Calu3 (cell line): ENCODE data around the gene TMEM203. TPM values are rescaled to one million over a fixed set of nuclear protein-coding genes. Genes with fewer than 3 reads are reported as not detected.

Experiments
- BruUV-seq: library from RNA; stranded (reverse); fragments of 400-500 nt; replicated peaks from 2 replicates; lab custom pipeline; 2021; lab: Mats Ljungman, UMichigan
- CTCF ChIA-PET: fragments of 300-600 bp; sonication (Branson Sonifier 250); formaldehyde crosslinking; loops from one replicate; lab custom pipeline; 2022; ENCODE audit warnings: antibody characterized with exemption; lab: Charles Lee
- DNase-seq: peaks from one replicate; pipeline ENCODE4 v3.0.0; 2022
- H3K27ac Mint-ChIP-seq: one replicate; pipeline ENCODE4 v1.8.0; 2022; ENCODE audit warnings: mixed read lengths; ENCODE audit not compliant: unreplicated experiment
- H3K27me3 Mint-ChIP-seq: one replicate; pipeline ENCODE4 v1.8.0; 2022; ENCODE audit warnings: mixed read lengths; ENCODE audit not compliant: unreplicated experiment
- H3K36me3 Mint-ChIP-seq: one replicate; pipeline ENCODE4 v1.8.0; 2022; ENCODE audit warnings: mild to moderate bottlenecking, moderate library complexity, mixed read lengths; ENCODE audit not compliant: insufficient read depth, unreplicated experiment
- H3K4me1 Mint-ChIP-seq: one replicate; pipeline ENCODE4 v1.8.0; 2022; ENCODE audit warnings: mild to moderate bottlenecking, low read depth, mixed read lengths; ENCODE audit not compliant: unreplicated experiment
- H3K4me3 Mint-ChIP-seq: one replicate; pipeline ENCODE4 v1.8.0; 2022; ENCODE audit warnings: mild to moderate bottlenecking, low read depth, moderate library complexity, mixed read lengths; ENCODE audit not compliant: unreplicated experiment
- H3K9me3 Mint-ChIP-seq: one replicate; pipeline ENCODE4 v1.8.0; 2022; ENCODE audit warnings: low read depth, mixed read lengths; ENCODE audit not compliant: unreplicated experiment
- CTCF ChIP-seq: fragments of 200-600 bp; IDR thresholded peaks from one replicate; pipeline ENCODE4 v1.8.0; 2022; ENCODE audit warnings: antibody characterized with exemption; ENCODE audit not compliant: unreplicated experiment
- intact Hi-C: fragments of 100-400 bp; cut with micrococcal nuclease; formaldehyde crosslinking; loops from one replicate; pipeline ENCODE4 v1.10.0; 2022; ENCODE audit not compliant: unreplicated experiment
- total RNA-seq: library from RNA; stranded (reverse); gene quantifications from 2 replicates; pipeline ENCODE4 v1.2.3, GENCODE V29; 2022

Gene TMEM203
- total RNA-seq, 1 experiment from 2014 or later: 25.4 TPM

- H3K9me3 Mint-ChIP-seq: no peaks in the 10 kb centered on the region
- H3K36me3 Mint-ChIP-seq: peaks cover 10% of the 10 kb centered on the region
- no TSS peak for BruUV-seq
- no peak overlapping the region for H3K27ac Mint-ChIP-seq
- no peak for TF ChIP-seq CTCF
- CTCF ChIA-PET: interaction anchor here (0.6 kb wide), 1 partner anchor 23 kb away, joined by 4 read pairs; no protein-coding TSS in a partner anchor
- no peak overlapping the region for H3K4me3 Mint-ChIP-seq
- H3K4me1 Mint-ChIP-seq: peaks cover 9% of the 10 kb centered on the region
- DNase-seq: no peak
- peaks cover 11% of the 10 kb centered on the region for H3K27me3 Mint-ChIP-seq
- intact Hi-C loops: no loop called here
Measured at GRCh38 chr9:137173796-137174664, 31.4 kb downstream of the TMEM203 start.

- H3K9me3 Mint-ChIP-seq: no peaks in the 10 kb centered on the region
- H3K4me1 Mint-ChIP-seq: peaks cover 9% of the 10 kb centered on the region
- H3K4me3 Mint-ChIP-seq: no peak overlapping the region
- no peak overlapping the region for H3K27ac Mint-ChIP-seq
- no peak for DNase-seq
- BruUV-seq: no TSS peak
- peaks cover 11% of the 10 kb centered on the region for H3K27me3 Mint-ChIP-seq
- H3K36me3 Mint-ChIP-seq: peaks cover 10% of the 10 kb centered on the region
- no peak for TF ChIP-seq CTCF
- CTCF ChIA-PET: no interaction called here
- intact Hi-C loops: no loop called here
Measured at GRCh38 chr9:137172901-137173795, 32.3 kb downstream of the TMEM203 start.

GRCh38 chr9:137171149-137171900, 34.1 kb downstream of the TMEM203 start:
- Mint-ChIP-seq H3K9me3 (no peaks in the 10 kb centered on the region), H3K4me1 (peaks cover 4% of the 10 kb centered on the region), H3K4me3 (no peak overlapping the region), H3K36me3 (peaks cover 16% of the 10 kb centered on the region), H3K27ac (no peak overlapping the region), H3K27me3 (peaks cover 20% of the 10 kb centered on the region)
- no peak for DNase-seq
- intact Hi-C loops: no loop called here
- TF ChIP-seq CTCF: no peak
- no TSS peak for BruUV-seq
- CTCF ChIA-PET: no interaction called here

- Mint-ChIP-seq H3K36me3 (peaks cover 16% of the 10 kb centered on the region), H3K4me1 (no peaks in the 10 kb centered on the region), H3K4me3 (no peak overlapping the region), H3K27me3 (peaks cover 27% of the 10 kb centered on the region), H3K27ac (no peak overlapping the region), H3K9me3 (no peaks in the 10 kb centered on the region)
- CTCF ChIA-PET: interaction anchor here (0.7 kb wide), 2 partner anchors 21 to 29 kb away, joined by 3 read pairs; no protein-coding TSS in a partner anchor
- no peak for TF ChIP-seq CTCF
- DNase-seq: no peak
- intact Hi-C loops: no loop called here
- BruUV-seq: no TSS peak
Measured at GRCh38 chr9:137170486-137171148, 34.8 kb downstream of the TMEM203 start.
